Measurements from ENCODE around the gene TTC19.
"Not testable (repeated sequence)": the region's sequence is repeated elsewhere in the genome, so short reads cannot be mapped to it uniquely, and the experiment has no call there.

Gene TTC19

GRCh38 chr17:15972497-15972951 lies 27.1 kb upstream of the TTC19 start:
- no peak for DNase-seq (ENCODE audit: low read depth)

- DNase-seq (ENCODE audit: low read depth): no peak
Measured at GRCh38 chr17:15973016-15973415, 26.6 kb upstream of the TTC19 start.

- no peak for DNase-seq (ENCODE audit: low read depth)
Measured at GRCh38 chr17:15973834-15974233, 25.8 kb upstream of the TTC19 start.

GRCh38 chr17:15977894-15978293 lies 21.7 kb upstream of the TTC19 start:
- no peak for DNase-seq (ENCODE audit: low read depth)

GRCh38 chr17:15978606-15979005 lies 21.0 kb upstream of the TTC19 start:
- DNase-seq (ENCODE audit: low read depth): no peak

- not testable (repeated sequence) for DNase-seq (ENCODE audit: low read depth)
Measured at GRCh38 chr17:15979013-15979412, 20.6 kb upstream of the TTC19 start.

- no peak for DNase-seq (ENCODE audit: low read depth)
Measured at GRCh38 chr17:15981208-15981607, 18.4 kb upstream of the TTC19 start.

GRCh38 chr17:15981646-15982580 lies 17.7 kb upstream of the TTC19 start:
- no peak for DNase-seq (ENCODE audit: low read depth)

- DNase-seq (ENCODE audit: low read depth): no peak
Measured at GRCh38 chr17:15996322-15996721, 3.3 kb upstream of the TTC19 start.

- no peak for DNase-seq (ENCODE audit: low read depth)
Measured at GRCh38 chr17:15998031-15998562, 1.5 kb upstream of the TTC19 start.

GRCh38 chr17:15999974-16000827 lies 577 bp downstream of the TTC19 start:
- no peak for DNase-seq (ENCODE audit: low read depth)

GRCh38 chr17:16001226-16001897 lies 1.7 kb downstream of the TTC19 start:
- DNase-seq (ENCODE audit: low read depth): no peak

- no peak for DNase-seq (ENCODE audit: low read depth)
Measured at GRCh38 chr17:16002708-16003260, 3.2 kb downstream of the TTC19 start.

- no peak for DNase-seq (ENCODE audit: low read depth)
Measured at GRCh38 chr17:16003841-16004240, 4.2 kb downstream of the TTC19 start.

GRCh38 chr17:16005636-16006035 lies 6.0 kb downstream of the TTC19 start:
- no peak for DNase-seq (ENCODE audit: low read depth)

- DNase-seq (ENCODE audit: low read depth): no peak
Measured at GRCh38 chr17:16007439-16007838, 7.8 kb downstream of the TTC19 start.

GRCh38 chr17:16013943-16014407 lies 14.4 kb downstream of the TTC19 start:
- DNase-seq (ENCODE audit: low read depth): no peak

- no peak for DNase-seq (ENCODE audit: low read depth)
Measured at GRCh38 chr17:16019347-16019746, 19.7 kb downstream of the TTC19 start.

- DNase-seq (ENCODE audit: low read depth): no peak
Measured at GRCh38 chr17:16023881-16024280, 24.3 kb downstream of the TTC19 start.

GRCh38 chr17:16025202-16025601 lies 25.6 kb downstream of the TTC19 start:
- no peak for DNase-seq (ENCODE audit: low read depth)

- DNase-seq (ENCODE audit: low read depth): no peak
Measured at GRCh38 chr17:16026895-16027294, 27.3 kb downstream of the TTC19 start.

Measured in stimulated activated CD8-positive, alpha-beta memory T cell treated with anti-CD3 and anti-CD28 coated beads, Interleukin-4, amount 100 ng/mL, for 24 hours (primary cell).